Glomerular visceral epithelial cell (primary cell): ENCODE data around the gene NDUFV3.
"Not testable (repeated sequence)": the region's sequence is repeated elsewhere in the genome, so short reads cannot be mapped to it uniquely, and the experiment has no call there.

ENCODE experiments used
- DNase-seq: peaks from one replicate; pipeline ENCODE4 v3.0.0-alpha.2; 2016; ENCODE audit errors: extremely low spot score

The NDUFV3 gene

GRCh38 chr21:42933973-42934372 lies 40.9 kb downstream of the NDUFV3 start:
- not testable (repeated sequence) for DNase-seq

- not testable (repeated sequence) for DNase-seq
These were observed 43.3 kb downstream of the NDUFV3 start for GRCh38 chr21:42936360-42936759.

DNA sequence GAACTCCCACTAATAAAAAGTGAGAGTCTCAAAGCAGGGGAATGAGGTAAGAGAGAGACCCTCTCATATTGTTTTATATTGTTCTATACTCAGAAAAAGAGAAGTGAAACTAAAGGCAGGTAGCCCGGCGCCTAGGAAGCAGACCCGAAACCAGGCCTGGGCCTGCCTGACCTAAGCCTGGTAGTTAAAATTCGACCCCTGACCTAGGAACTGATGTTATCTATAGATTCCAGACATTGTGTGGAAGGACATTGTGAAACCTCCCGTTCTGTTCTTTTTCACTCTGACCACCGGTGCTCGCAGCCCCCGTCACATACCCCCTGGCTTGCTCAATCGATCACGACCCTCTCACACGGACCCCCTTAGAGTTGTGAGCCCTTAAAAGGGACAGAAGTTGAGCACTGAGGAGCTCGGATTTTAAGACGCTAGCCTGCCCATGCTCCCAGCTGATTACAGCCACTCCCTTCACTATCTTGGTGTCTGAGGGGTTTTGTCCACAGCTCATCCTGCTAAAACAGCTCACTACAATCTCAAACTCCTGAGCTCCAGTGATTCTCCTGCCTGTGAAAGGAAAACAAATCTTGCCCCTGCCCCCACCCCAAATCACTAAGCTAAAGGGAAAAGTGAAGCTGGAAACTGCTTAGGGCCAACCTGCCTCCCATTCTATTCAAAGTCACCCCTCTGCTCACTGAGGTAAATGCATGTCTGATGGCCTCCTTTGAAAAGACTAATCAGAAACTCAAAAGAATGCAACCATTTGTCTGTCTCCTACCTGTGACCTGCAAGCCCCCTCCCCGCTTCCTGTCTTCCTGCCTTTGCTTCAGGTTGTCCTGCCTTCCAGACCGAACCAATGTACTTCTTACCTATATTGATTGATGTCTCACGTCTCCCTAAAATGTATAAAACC lies 44.2 kb downstream of the NDUFV3 start:
- DNase-seq, result not testable (repeated sequence)

DNA sequence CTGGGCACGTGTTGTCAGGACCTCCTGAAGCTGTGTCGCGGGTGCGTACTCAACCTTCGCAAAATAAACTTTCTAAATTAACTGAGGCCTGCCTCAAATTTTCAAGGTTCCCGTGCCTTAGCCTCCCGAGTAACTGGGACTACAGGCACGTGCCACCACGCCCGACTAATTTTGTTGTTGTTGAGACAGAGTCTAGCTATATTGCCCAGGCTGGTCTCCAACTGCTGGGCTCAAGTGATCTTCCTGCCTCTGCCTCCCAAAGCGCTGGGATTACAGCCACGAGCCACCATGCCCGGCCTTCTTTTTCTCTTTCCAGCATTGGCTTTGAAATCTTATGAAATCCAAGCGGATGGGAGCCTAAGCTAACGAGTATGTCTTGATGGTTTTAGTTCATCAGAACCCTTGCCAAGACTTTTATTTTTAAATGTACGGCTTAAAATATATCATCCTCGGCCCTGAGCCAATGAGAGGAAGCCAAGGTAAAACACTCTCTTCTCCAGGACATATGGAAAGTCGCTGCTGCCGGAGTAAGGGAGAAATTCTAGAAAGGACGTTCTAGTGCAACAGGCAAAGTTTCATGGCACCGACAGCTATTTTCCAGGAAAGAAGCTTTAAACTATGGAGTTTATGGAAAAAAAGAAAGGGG lies 45.0 kb downstream of the NDUFV3 start:
- no peak for DNase-seq

GRCh38 chr21:42938606-42938995 lies 45.5 kb downstream of the NDUFV3 start:
- not testable (repeated sequence) for DNase-seq

DNA sequence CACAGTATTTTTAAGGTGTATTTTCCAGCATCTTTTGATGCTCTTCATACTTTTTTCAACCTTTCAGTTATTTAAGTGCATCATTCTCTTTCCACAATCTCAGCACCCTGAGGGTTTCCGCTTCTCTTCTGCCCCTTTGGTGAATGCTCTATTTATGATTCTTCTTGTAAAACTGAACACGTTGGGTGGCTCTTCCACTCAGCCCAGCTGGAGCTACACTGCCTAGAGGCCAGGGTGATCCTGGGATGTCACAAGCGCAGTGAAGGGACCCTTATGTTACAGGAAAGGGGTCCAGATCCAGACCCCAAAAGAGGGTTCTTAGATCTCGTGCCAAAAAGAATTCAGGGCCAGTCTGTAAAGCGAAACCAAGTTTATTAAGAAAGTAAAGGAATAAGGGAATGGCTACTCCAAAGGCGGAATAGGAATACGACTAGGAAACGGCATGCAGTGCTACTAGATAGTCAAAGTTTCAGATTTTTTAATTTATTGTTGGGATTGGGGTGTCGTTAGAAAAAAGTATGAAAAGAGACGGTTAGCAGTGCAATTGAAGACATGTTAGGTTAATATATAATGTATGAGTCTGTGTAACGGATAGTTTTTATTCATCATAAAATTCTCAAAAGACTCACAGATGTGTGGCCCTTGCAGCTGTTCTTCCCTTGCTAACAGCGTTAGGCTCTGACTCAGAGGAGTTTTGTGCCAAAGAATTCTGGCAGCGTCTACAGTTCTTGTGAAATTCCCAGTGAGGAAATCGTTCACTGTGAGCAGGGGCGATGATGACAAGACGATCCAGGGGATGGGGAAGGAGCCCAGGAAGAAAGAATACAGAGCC lies 46.7 kb downstream of the NDUFV3 start:
- DNase-seq, result peak; percentile 89

DNA sequence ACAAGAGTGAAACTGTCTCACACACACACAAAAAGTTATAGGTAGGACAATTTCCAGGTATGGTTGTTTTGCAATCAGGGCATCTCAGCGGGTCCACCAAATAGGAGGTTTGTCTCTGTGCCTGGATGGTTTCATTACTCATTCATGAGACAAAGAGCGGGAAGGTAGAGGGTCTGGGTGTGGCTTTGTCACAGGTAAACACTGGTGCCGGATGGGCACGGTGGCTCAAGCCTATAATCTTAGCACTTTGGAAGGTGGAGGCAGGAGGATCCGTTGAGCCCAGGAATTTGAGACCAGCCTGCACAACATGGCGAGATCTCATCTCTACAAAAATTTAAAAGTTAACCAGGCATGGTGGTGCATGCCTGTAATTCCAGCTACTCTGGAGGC lies 48.6 kb downstream of the NDUFV3 start:
- DNase-seq, result no peak

DNA sequence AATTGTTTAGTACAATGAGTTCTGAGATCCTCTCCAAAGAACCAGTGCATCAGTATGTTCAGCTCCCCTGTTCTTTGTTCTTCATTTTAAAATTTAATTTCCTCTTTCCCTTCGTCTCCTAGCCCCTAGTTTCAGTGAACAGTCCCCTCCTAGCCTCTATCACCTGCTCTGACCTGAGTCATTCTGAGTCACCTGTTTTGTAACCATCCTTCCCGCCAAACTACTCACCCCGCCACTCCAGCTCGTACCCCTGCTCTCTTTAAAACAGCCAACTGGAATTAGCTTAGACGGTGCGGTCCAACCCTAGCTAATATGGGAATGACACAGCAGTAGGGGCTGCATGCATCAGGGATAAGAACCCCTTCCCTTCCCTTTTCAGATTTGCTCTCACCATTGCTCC lies 49.1 kb downstream of the NDUFV3 start:
- DNase-seq, result no peak

- DNase-seq, result not testable (repeated sequence)
These were observed 56.1 kb downstream of the NDUFV3 start for GRCh38 chr21:42949094-42949755.

DNA sequence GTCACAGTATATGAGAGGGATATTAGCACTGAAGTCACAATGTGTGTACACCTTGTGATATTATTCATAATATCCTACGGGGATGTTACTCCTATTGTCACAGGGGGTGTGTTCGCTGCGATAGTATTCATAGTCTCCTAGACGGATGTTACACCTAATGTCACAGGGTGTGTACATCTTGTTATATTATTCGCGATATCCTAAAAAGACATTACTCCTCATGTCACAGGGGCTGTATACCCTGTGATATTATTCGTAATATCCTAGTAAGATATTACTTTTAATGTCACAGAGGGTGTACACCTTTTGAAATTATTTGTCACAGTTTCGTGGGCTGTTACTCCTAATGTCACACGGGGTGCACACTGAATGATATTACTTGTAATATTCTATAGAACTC lies 58.1 kb downstream of the NDUFV3 start:
- not testable (repeated sequence) for DNase-seq

DNA sequence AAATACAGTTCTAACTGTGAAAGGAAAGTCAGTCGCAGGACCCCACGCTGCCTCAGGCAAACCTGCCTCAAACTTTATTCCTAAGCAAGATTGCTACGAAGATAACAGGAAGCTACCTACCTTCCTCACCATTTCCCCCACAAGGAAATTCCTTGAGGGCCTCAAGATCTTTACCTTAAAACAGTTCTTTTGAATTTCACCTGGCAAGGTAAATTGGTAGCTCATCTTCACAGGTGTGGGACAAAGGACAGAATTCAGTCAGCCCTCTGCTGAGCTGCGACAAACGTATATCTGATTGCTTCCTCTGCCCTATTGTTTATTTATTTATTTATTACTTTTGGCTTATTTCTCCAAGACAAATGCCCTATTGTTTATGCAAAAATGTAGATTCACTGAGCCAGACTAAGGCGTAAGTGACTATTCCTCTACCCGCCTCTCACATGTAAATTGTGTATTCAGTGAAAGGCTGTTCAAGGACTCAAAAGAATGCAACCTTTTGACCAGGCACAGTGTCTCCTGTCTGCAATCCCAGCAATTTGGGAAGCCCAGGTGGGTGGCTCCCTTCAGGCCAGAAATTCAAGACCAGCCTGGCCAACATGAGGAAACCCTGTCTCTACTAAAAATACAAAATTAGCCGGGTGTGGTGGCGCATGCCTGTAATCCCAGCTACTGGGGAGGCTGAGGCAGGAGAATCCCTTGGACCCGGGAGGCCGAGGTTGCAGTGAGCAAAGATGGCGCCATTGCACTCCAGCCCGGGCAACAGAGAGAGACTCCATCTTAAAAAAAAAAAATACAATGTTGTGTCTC lies 63.9 kb downstream of the NDUFV3 start:
- DNase-seq, result no peak

DNA sequence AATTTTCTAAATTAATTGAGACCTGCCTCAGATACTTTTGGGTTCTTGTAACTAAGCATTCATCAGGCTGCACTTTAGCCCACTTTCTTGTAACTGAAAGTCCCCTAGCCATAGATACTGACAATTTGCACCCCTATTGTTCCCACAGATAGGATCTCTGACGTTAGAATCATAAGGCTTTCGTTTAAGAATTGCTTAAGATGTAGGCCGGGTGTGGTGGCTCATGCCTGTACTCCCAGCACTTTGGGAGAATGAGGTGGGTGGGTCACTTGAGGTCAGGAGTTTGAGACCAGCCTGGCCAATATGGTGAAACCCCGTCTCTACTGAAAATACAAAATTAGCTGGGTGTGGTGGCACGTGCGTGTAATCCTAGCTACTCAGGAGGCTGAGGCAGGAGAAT lies 65.0 kb downstream of the NDUFV3 start:
- not testable (repeated sequence) for DNase-seq

GRCh38 chr21:42959728-42960127 lies 66.6 kb downstream of the NDUFV3 start:
- no peak for DNase-seq

DNA sequence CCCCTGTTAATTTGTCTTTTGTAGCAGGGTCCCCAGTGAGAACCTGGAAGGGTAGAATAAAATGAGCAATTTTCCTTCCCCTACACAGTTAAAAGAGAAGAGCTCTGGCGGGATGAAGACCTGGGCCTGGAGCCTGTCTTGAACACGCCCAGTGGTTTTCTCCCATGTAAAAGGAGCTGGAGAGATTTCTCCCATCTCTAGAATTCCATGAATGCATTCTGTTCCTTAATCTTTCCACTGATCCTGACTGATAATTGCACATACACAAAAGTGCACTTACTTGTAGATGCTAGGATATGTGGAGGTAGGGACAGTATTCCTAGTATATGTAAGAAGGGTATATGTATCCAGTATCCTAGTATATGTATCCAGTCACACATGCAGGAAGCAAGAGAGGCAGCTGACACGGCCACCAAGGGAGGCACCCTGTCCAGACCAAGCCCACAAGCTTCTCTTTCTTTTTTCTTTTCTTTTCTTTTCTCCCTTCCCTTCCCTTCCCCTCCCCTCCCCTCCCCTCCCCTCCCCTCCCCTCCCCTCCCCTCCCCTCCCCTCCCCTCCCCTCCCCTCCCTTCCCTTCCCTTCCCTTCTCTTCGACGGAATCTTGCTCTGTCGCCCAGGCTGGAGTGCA lies 69.4 kb downstream of the NDUFV3 start:
- DNase-seq, result no peak
